H9 (cell line): ENCODE results near the gene THSD7B. TPM values are rescaled to one million over a fixed set of nuclear protein-coding genes. Genes with fewer than 3 reads are reported as not detected.
A peak's percentile ranks its signal among the peaks of the same experiment; 100 is the strongest.
"Not testable (repeated sequence)": the region's sequence is repeated elsewhere in the genome, so short reads cannot be mapped to it uniquely, and the experiment has no call there.

Experiments used
- DNase-seq: peaks from one replicate; pipeline ENCODE4 v3.0.0-alpha.2; 2017
- H2AFZ ChIP-seq: one replicate; pipeline ENCODE4 v1.6.1; 2013; ENCODE audit warnings: mild to moderate bottlenecking, low read length, control low read depth, moderate library complexity
- H2AK5ac ChIP-seq: 2 replicates; pipeline ENCODE4 v1.6.1; 2013; ENCODE audit warnings: low read length, control low read depth, mixed read lengths; ENCODE audit not compliant: insufficient read length
- H2BK120ac ChIP-seq: one replicate; pipeline ENCODE4 v1.6.1; 2013; ENCODE audit warnings: low read depth, mild to moderate bottlenecking, low read length, control low read depth, inconsistent platforms; ENCODE audit not compliant: poor library complexity, severe bottlenecking
- H2BK12ac ChIP-seq: 2 replicates; pipeline ENCODE4 v1.6.1; 2013; ENCODE audit warnings: low read length, control low read depth, mixed read lengths, low read depth; ENCODE audit not compliant: insufficient read length
- H2BK15ac ChIP-seq: 2 replicates; pipeline ENCODE4 v1.6.1; 2013; ENCODE audit warnings: low read depth, low read length, control low read depth
- H2BK20ac ChIP-seq: one replicate; pipeline ENCODE4 v1.6.1; 2013; ENCODE audit warnings: low read depth, mild to moderate bottlenecking, low read length, control low read depth, inconsistent platforms; ENCODE audit not compliant: poor library complexity, severe bottlenecking
- H2BK5ac ChIP-seq: 2 replicates; pipeline ENCODE4 v1.6.1; 2013; ENCODE audit warnings: low read length, control low read depth, mixed read lengths; ENCODE audit not compliant: insufficient read length
- H3K14ac ChIP-seq: 2 replicates; pipeline ENCODE4 v1.6.1; 2013; ENCODE audit warnings: low read length, control low read depth; ENCODE audit not compliant: insufficient read depth
- H3K18ac ChIP-seq: 2 replicates; pipeline ENCODE4 v1.6.1; 2013; ENCODE audit warnings: low read depth, mild to moderate bottlenecking, mixed read lengths, low read length, control low read depth; ENCODE audit not compliant: insufficient read length
- H3K23ac ChIP-seq: 2 replicates; pipeline ENCODE4 v1.6.1; 2013; ENCODE audit warnings: low read length, control low read depth, mixed read lengths, low read depth; ENCODE audit not compliant: insufficient read length
- H3K23me2 ChIP-seq: 2 replicates; pipeline ENCODE4 v1.6.1; 2013; ENCODE audit warnings: low read depth, mild to moderate bottlenecking, mixed read lengths, low read length, control low read depth; ENCODE audit not compliant: insufficient read length, poor library complexity, severe bottlenecking
- H3K27ac ChIP-seq: 2 replicates; pipeline ENCODE4 v1.5.1; 2013; ENCODE audit warnings: low read length, control low read depth, mixed read lengths, low read depth; ENCODE audit not compliant: insufficient read length
- H3K27me3 ChIP-seq: 2 replicates; pipeline ENCODE4 v1.6.1; 2013; ENCODE audit warnings: low read length, control low read depth, inconsistent platforms; ENCODE audit not compliant: insufficient read depth
- H3K4ac ChIP-seq: 2 replicates; pipeline ENCODE4 v1.6.1; 2013; ENCODE audit warnings: low read depth, mild to moderate bottlenecking, control low read depth, inconsistent platforms, low read length, moderate library complexity
- H3K4me1 ChIP-seq: 2 replicates; pipeline ENCODE4 v1.6.1; 2013; ENCODE audit warnings: low read length, control low read depth, inconsistent platforms; ENCODE audit not compliant: insufficient read depth
- H3K4me2 ChIP-seq: 2 replicates; pipeline ENCODE4 v1.6.1; 2013; ENCODE audit warnings: low read length, control low read depth, mixed read lengths; ENCODE audit not compliant: insufficient read length, insufficient read depth
- H3K56ac ChIP-seq: 2 replicates; pipeline ENCODE4 v1.6.1; 2013; ENCODE audit warnings: low read depth, mild to moderate bottlenecking, mixed read lengths, low read length, control low read depth; ENCODE audit not compliant: insufficient read length
- H3K79me1 ChIP-seq: 2 replicates; pipeline ENCODE4 v1.6.1; 2013; ENCODE audit warnings: low read depth, mild to moderate bottlenecking, moderate library complexity, low read length, control low read depth, inconsistent platforms; ENCODE audit not compliant: insufficient read depth, poor library complexity, severe bottlenecking
- H3K79me2 ChIP-seq: 2 replicates; pipeline ENCODE4 v1.6.1; 2013; ENCODE audit warnings: low read length, control low read depth, inconsistent platforms; ENCODE audit not compliant: insufficient read depth
- H3K9ac ChIP-seq: 2 replicates; pipeline ENCODE4 v1.6.1; 2013; ENCODE audit warnings: low read length, control low read depth, mixed read lengths; ENCODE audit not compliant: insufficient read length; ENCODE audit errors: extremely low read depth
- H3K9me3 ChIP-seq: one replicate; pipeline ENCODE4 v1.6.1; 2013; ENCODE audit warnings: low read depth, low read length, inconsistent platforms; ENCODE audit not compliant: control insufficient read depth
- H3T11ph ChIP-seq: one replicate; pipeline ENCODE4 v1.6.1; 2013; ENCODE audit warnings: mild to moderate bottlenecking, low read length, control low read depth, inconsistent platforms
- H4K20me1 ChIP-seq: one replicate; pipeline ENCODE4 v1.6.1; 2013; ENCODE audit not compliant: control insufficient read depth, insufficient read length, insufficient read depth
- H4K5ac ChIP-seq: 2 replicates; pipeline ENCODE4 v1.6.1; 2013; ENCODE audit warnings: low read depth, mild to moderate bottlenecking, mixed read lengths, low read length, control low read depth; ENCODE audit not compliant: insufficient read length
- H4K8ac ChIP-seq: replicated peaks from 2 replicates; pipeline ENCODE4 v1.6.1; 2013; ENCODE audit warnings: low read length, control low read depth, mixed read lengths, low read depth; ENCODE audit not compliant: insufficient read length
- H4K91ac ChIP-seq: 2 replicates; pipeline ENCODE4 v1.6.1; 2013; ENCODE audit warnings: low read depth, mild to moderate bottlenecking, moderate library complexity, mixed read lengths, low read length, control low read depth; ENCODE audit not compliant: insufficient read length
- H3K27ac Mint-ChIP-seq, 3 experiments: 2 replicates in 2 of 3; 3 replicates in 1 of 3; pipeline ENCODE4 v1.8.0; 2020 to 2021; ENCODE audit warnings: mixed read lengths in 3 of 3, mild to moderate bottlenecking in 1 of 3, moderate library complexity in 1 of 3
- H3K27me3 Mint-ChIP-seq: 2 replicates; pipeline ENCODE4 v1.8.0; 2021; ENCODE audit warnings: low read depth, mild to moderate bottlenecking, moderate library complexity, mixed read lengths
- H3K36me3 Mint-ChIP-seq, 3 experiments: 2 replicates in 2 of 3; 3 replicates in 1 of 3; pipeline ENCODE4 v1.8.0; 2020 to 2021; ENCODE audit warnings: low read depth in 3 of 3, mixed read lengths in 3 of 3; ENCODE audit not compliant: insufficient read depth in 1 of 3
- H3K4me1 Mint-ChIP-seq, 2 experiments: 2 replicates each; pipeline ENCODE4 v1.8.0; 2020; ENCODE audit warnings: mixed read lengths in 2 of 2
- H3K4me3 Mint-ChIP-seq, 2 experiments: 2 replicates in 1 of 2; 3 replicates in 1 of 2; pipeline ENCODE4 v1.8.0; 2020 to 2021; ENCODE audit warnings: mild to moderate bottlenecking in 2 of 2, mixed read lengths in 2 of 2, moderate library complexity in 1 of 2
- H3K9me3 Mint-ChIP-seq, 2 experiments: 2 replicates in 1 of 2; 3 replicates in 1 of 2; pipeline ENCODE4 v1.8.0; 2020; ENCODE audit warnings: mild to moderate bottlenecking in 2 of 2, mixed read lengths in 2 of 2, moderate library complexity in 1 of 2
- WGBS: extraction: QIAGEN DNeasy Blood & Tissue Kit; methylation state at CpG from one replicate; pipeline ENCODE4 v1.1.7; 2013; ENCODE audit warnings: missing lambda C conversion rate, low lambda C conversion rate, mixed read lengths; ENCODE audit not compliant: insufficient read length; ENCODE audit errors: extremely low coverage; 5-methylcytosine and 5-hydroxymethylcytosine counted together
- total RNA-seq: library from RNA; stranded (reverse); gene quantifications from 2 replicates; pipeline ENCODE4 v1.2.1, GENCODE V29; 2021
- TF ChIP-seq, protein P1 (sequence below): fragments of 200-600 bp; sonication (generic); conservative IDR thresholded peaks from 3 replicates; pipeline ENCODE4 v1.8.0; 2021; ENCODE audit warnings: antibody characterized with exemption, mild to moderate bottlenecking

THSD7B gene
- total RNA-seq, 1 experiment from 2014 or later = 0.85 TPM

- Histone ChIP-seq H2BK120ac (no peak overlapping the region), H2AFZ (no peak overlapping the region), H3K56ac (no peak overlapping the region), H2BK12ac (no peak overlapping the region), H3K4ac (no peak overlapping the region), H3K4me1 (no peaks in the 10 kb centered on the region), H3K9me3 (no peaks in the 10 kb centered on the region), H2BK20ac (no peak overlapping the region), H4K91ac (no peak overlapping the region), H3K9ac (no peak overlapping the region), H4K20me1 (no peaks in the 10 kb centered on the region), H2BK5ac (no peak overlapping the region), H4K5ac (no peak overlapping the region), H3K23me2 (no peaks in the 10 kb centered on the region), H3K79me1 (no peaks in the 10 kb centered on the region), H4K8ac (no peak overlapping the region), H3K18ac (no peak overlapping the region), H3T11ph (no peak overlapping the region), H3K14ac (no peak overlapping the region), H3K27me3 (no peaks in the 10 kb centered on the region), H3K23ac (no peak overlapping the region), H3K79me2 (no peaks in the 10 kb centered on the region), H2AK5ac (no peak overlapping the region), H3K27ac (no peak overlapping the region), H2BK15ac (no peak overlapping the region), H3K4me2 (no peak overlapping the region)
- Mint-ChIP-seq H3K9me3 (no peaks in the 10 kb centered on the region; a peak in 1 of 5 replicates), H3K4me1 (no peaks in the 10 kb centered on the region), H3K4me3 (no peak overlapping the region), H3K36me3 (no peaks in the 10 kb centered on the region), H3K27ac (no peak overlapping the region), H3K27me3 (peaks cover 32% of the 10 kb centered on the region)
- no peak for DNase-seq
- TF ChIP-seq, protein P1, sequence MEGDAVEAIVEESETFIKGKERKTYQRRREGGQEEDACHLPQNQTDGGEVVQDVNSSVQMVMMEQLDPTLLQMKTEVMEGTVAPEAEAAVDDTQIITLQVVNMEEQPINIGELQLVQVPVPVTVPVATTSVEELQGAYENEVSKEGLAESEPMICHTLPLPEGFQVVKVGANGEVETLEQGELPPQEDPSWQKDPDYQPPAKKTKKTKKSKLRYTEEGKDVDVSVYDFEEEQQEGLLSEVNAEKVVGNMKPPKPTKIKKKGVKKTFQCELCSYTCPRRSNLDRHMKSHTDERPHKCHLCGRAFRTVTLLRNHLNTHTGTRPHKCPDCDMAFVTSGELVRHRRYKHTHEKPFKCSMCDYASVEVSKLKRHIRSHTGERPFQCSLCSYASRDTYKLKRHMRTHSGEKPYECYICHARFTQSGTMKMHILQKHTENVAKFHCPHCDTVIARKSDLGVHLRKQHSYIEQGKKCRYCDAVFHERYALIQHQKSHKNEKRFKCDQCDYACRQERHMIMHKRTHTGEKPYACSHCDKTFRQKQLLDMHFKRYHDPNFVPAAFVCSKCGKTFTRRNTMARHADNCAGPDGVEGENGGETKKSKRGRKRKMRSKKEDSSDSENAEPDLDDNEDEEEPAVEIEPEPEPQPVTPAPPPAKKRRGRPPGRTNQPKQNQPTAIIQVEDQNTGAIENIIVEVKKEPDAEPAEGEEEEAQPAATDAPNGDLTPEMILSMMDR = no peak
- WGBS = no CpG with 5 or more reads among the region's 2 CpGs
These were observed 13.9 kb upstream of the THSD7B start for GRCh38 chr2:136751406-136751805.

DNA sequence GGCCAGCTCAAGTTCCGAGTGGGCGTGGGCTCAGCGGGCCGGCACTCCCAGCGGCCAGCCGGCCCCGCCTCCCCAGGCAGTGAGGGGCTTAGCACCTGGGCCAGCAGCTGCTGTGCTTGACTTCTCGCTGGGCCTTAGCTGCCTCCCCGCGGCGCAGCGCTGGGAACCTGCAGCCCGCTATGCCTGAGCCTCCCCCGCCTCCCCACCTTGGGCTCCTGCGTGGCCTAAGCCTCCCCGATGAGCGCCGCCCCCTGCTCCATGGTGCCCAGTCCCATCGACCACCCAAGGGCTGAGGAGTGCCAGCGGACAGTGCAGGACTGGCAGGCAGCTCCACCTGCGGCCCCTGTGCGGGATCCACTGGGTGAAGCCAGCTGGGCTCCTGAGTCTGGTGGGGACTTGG is 6.8 kb upstream of the THSD7B start:
- H4K91ac ChIP-seq, H3K27me3 ChIP-seq, H3K79me1 ChIP-seq, H3K4me3 Mint-ChIP-seq, H3K27ac ChIP-seq, H3K27ac Mint-ChIP-seq, H3K23me2 ChIP-seq, H2BK15ac ChIP-seq, H2BK20ac ChIP-seq, H3K79me2 ChIP-seq, H3K4me1 Mint-ChIP-seq, H3K9ac ChIP-seq, H2AFZ ChIP-seq, H3K9me3 ChIP-seq, H3K9me3 Mint-ChIP-seq, H3K36me3 Mint-ChIP-seq, H3K4ac ChIP-seq, H3K4me1 ChIP-seq, H3K14ac ChIP-seq, H2BK12ac ChIP-seq, H2BK120ac ChIP-seq, H3T11ph ChIP-seq, H2BK5ac ChIP-seq, H3K23ac ChIP-seq, H4K5ac ChIP-seq, H3K4me2 ChIP-seq, H2AK5ac ChIP-seq, H3K56ac ChIP-seq, H3K18ac ChIP-seq, H4K8ac ChIP-seq, H4K20me1 ChIP-seq: not testable (repeated sequence)
- WGBS = no CpG with 5 or more reads among the region's 22 CpGs
- peaks cover 68% of the 10 kb centered on the region for H3K27me3 Mint-ChIP-seq
- DNase-seq = peak; percentile 25
